CD4-positive, alpha-beta T cell treated with Interleukin-2 at 100 ng/mL for 4 hours (primary cell): ENCODE data around the gene MYO6.
"Not testable (repeated sequence)": the region's sequence is repeated elsewhere in the genome, so short reads cannot be mapped to it uniquely, and the experiment has no call there.

Experiments used
- DNase-seq: peaks from one replicate; pipeline ENCODE4 v3.0.0-alpha.2; 2020; ENCODE audit warnings: low spot score

The MYO6 gene

DNA sequence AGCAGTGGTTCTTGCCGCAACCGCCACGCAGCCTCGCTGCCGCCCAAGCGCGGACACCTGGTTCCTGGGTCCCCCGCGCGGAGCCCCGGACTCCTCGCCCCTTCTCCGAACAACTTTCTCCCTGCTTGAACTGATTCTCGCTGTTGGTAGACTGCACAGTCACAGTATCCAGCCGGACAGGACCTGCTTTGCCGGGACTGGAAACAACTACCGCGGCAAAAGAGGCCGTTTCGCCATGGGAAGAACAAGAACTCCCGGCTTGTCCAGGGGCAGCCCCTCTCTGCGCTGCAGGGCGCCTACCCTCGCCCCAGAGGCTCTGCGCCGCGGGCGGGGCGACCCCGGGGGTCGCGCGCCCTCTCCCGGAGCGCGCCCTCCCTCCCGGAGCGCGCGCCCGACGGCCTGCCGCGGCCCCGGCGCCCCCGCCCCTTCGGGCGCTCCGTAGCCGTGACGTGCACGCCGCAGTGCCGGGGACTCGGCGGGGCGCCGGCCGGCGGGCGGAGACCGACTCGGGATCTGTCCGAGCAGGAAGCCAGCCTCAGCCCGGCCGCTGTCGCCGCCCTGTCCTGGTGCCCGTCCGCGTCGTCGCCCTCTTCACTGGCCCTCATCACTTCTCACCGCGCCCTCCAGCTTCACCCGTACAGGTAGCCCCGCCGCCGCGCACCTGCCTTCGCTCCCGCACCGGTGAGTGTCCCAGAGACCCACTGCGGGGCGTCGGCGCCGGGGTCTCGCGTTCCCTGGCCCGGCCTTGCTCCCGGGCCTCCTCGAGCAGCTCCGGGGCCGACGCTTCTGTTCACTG lies at the start of gene MYO6:
MYO6 (plus strand) TSS at position 497 of the 796 bp plus-strand sequence. CDS start 68,309 bp downstream, outside the sequence.
- DNase-seq = peak; percentile 24

DNA sequence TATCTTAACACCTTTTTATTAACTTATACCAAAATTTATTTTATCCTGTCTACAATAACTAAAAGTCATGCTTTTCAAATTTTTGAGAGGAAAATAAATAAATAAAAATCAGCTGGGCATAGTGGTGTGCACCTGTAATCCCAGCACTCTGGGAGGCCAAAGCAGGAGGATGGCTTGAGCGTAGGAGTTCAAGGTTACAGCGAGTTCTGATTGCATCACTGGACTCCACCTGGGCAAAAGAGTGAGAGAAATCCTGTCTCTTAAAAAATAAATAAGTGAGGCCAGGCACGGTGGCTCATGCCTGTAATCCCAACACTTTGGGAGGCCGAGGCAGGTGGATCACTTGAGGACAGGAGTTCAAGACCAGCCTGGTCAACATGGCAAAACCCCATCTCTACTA lies 40.7 kb upstream of the MYO6 start:
- not testable (repeated sequence) for DNase-seq

- DNase-seq = no peak
These were observed 37.9 kb upstream of the MYO6 start for GRCh38 chr6:75711173-75711572.

DNA sequence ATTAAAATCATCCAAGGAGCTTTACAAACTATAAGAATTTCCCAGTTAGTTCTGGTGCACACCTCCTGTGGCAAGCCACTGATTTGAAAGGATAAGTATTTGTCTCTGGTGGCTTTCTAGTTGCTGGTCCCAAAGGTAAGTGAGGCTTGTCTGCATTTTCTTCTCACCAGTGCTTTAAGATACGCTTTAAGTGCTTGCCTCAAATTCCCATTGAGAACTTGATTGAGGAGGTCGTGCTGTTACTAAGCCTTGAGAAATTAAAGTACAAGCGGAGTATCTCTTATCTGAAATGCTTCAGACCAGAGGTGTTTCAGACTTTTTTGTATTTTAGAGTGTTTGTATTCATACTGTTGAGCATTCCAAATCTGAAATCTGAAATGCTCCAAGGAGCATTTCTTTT lies 29.9 kb upstream of the MYO6 start:
- no peak for DNase-seq

DNA sequence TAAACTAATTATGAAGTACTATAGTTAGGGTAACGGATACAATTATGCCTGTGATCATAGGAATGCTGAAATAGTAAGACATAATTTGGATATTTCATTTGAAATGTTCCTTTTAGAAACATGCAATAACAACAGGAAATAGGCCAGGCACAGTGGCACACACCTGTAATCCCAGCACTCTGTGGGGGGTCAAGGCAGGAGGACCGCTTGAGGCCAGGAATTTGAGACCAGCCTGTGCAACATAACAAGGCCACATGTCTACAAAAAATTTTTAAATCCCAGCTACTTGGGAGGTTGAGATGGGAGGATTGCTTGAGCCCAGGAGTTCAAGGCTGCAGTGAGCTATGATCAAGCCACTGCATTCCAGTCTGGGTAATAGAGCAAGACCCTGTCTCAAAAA lies 25.7 kb upstream of the MYO6 start:
- DNase-seq = no peak

DNA sequence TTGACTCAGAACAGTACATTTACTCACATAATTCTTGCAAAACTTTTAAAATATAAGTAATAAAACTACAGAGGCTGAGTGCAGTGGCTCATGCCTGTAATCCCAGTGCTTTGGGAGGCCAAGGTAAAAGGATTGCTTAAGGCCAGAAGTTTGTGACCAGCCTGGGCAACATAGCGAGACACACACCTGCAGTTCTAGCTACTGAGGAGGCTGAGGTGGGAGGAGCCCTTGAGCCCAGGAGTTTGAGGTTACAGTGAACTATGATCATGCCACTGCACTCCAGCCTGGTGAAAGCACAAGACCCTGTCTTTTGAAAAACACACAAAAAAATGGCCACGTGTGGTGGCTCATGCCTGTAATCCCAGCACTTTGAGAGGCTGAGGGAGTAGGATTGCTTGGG lies 21.8 kb upstream of the MYO6 start:
- DNase-seq = no peak

- DNase-seq = not testable (repeated sequence)
These were observed 18.0 kb upstream of the MYO6 start for GRCh38 chr6:75731029-75731428.

- no peak for DNase-seq
These were observed 13.4 kb upstream of the MYO6 start for GRCh38 chr6:75735491-75736186.

- DNase-seq = no peak
These were observed 5.1 kb upstream of the MYO6 start for GRCh38 chr6:75743971-75744370.

GRCh38 chr6:75745404-75745803 lies 3.6 kb upstream of the MYO6 start:
- DNase-seq = no peak

DNA sequence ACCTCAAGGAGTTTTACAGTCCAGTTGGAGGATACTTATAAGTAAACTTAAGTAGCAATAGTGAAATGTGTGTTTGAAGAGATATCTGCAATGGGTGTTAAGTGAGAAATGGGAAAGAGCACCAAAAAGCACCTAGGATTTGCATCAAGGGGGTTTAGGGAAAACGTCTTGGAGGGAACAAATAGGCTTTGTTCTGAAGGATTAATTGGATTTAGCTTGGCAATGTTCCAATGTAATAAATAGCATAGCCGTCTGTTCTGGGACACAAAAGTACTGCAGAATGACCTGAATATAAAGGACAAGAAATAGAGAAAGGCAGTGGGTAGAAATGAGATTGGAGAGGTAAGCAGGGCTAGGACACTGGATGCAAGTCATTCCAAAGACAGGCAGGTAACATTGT lies 2.8 kb upstream of the MYO6 start:
- DNase-seq = no peak

DNA sequence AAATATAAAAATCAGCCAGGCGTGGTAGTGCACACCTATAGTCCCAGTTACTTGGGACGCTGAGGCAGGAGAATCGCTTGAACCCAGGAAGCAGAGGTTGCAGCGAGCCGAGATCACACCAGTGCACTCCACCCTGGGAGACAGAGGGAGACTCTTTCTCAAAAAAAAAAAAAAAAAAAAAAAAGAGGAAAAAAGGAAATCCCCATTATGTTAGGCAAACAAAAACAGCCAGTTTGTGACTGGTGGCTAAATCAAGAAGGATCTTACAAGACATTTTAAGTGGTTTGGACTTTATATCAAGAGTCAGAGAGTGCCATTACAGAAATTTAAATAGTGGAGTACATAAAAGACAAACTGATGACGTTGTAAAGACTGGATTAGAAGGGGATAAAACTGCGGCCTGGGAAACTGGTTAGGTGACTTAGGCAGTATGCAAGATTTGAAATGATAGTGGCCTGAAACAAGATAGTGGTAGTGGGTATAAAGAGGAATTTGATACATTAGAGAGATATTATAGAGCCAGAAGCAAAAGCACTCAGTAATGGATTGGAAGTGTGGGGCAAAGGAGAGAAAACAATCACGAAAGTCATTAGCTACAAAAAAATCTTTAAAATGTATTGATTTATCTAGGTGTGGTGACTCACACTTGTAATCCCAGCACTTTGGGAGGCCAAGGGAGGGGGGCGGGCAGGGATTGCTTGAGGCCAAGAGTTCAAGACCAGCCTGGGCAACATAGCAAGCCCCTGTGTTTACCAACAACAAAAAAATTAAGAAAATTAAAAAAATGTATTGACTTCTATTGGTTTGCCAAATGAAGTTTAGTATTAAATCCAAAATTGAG lies 1.7 kb upstream of the MYO6 start:
- no peak for DNase-seq

GRCh38 chr6:75748003-75748742 lies 866 bp upstream of the MYO6 start:
- no peak for DNase-seq

- DNase-seq = no peak
These were observed 2.4 kb downstream of the MYO6 start for GRCh38 chr6:75751443-75751842.

- DNase-seq = no peak
These were observed 3.3 kb downstream of the MYO6 start for GRCh38 chr6:75752365-75752764.

DNA sequence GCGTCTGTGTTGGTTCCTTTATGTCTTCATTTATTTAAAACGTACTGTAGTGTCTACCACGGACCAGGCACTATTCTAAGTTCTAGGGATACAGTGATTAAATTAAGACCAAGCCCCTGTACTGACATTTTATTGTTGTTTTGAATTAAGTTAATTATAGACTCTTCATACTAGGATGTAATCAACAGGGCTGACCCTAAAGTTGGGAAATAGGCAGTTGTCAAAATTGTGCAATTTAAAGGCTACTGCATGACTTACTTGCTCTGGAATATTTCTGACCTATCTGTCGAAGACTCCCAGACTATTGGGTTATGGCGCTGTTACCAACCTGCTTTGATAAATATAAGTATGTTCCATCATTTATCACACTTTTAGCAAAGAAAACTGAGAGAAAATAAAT lies 6.7 kb downstream of the MYO6 start:
- DNase-seq = no peak

GRCh38 chr6:75757295-75757694 lies 8.3 kb downstream of the MYO6 start:
- no peak for DNase-seq

DNA sequence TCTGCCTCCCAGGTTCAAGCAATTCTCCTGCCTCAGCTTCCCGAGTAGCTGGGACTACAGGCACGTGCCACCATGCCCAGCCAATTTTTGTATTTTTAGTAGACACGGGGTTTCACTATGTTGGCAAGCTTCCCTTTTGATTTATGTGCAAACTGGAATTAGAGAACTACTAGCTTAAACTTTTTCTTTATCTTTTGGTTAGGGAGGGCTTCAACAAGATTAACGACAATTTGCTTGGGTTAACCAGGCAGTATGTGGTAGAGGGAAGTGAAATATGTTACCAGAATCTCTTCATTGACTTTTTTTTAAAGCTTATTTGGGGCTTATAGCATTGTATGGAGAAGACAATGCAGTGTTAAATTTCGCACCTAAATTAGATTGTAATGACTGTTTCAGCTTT lies 9.0 kb downstream of the MYO6 start:
- no peak for DNase-seq

DNA sequence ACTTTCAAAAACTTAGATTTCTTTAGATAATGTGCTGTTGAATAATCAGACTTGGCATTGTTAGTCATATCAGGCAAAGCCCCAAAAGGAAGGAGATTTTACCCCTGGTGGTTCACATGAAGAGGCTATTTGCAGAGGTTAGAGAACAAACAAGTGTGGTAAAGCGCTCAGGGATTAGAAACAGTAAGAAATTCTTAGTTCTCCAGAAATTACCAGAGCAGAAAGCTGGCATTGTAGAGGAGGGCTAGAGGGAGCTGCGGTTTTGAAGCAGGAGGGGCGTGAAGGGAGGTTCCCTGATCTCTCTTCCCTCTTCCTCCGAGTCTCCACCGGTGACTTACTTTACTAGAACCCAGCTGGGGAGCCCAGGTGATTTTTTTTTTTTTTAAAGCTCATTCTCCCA lies 10.2 kb downstream of the MYO6 start:
- DNase-seq = no peak

DNA sequence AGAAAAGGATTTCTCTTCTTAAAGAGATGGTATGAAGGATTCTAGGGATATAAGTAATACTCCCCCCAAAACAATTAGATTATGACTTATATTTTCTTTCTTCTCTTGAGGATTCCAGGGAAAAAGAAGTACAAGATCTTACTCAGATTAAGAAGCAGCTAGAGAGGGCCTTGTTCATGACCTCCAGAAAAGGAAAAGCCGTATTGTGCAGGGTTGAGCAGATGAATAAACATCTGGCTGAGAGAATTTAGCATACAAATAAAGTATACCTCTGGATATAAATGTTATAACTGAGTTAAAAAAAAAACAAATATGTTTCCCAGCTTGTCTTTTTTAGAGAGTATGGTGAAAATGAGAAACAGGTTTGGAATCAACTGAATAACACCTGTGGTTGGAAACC lies 11.3 kb downstream of the MYO6 start:
- DNase-seq = no peak

- no peak for DNase-seq
These were observed 12.4 kb downstream of the MYO6 start for GRCh38 chr6:75761489-75761888.

- no peak for DNase-seq
These were observed 13.0 kb downstream of the MYO6 start for GRCh38 chr6:75762063-75762462.
